Erythroblast (primary cell): ENCODE measurements around the gene RPS8.

Experiments
- GATA1 ChIP-seq: IDR thresholded peaks from 2 replicates; pipeline ENCODE4 v1.6.1; 2011; ENCODE audit warnings: low read depth, mild to moderate bottlenecking, control low read depth, low read length, moderate library complexity
- POLR2A ChIP-seq: IDR thresholded peaks from 2 replicates; pipeline ENCODE4 v1.6.1; 2011; ENCODE audit warnings: mild to moderate bottlenecking, low read length

GRCh38 chr1:44743211-44743610, 32.1 kb upstream of the RPS8 start:
- TF ChIP-seq POLR2A = no peak
- no peak for TF ChIP-seq GATA1
